WTC11 (cell line): Measurements from ENCODE around the gene TBC1D10B.

Source experiments
- FOXP1 ChIP-seq: sonication (generic); formaldehyde crosslinking; IDR thresholded peaks from 2 replicates; pipeline ENCODE4 v1.8.0; 2022; ENCODE audit warnings: missing genetic modification reagents, mild to moderate bottlenecking, moderate library complexity, borderline replicate concordance
- TP53 ChIP-seq: sonication (generic); formaldehyde crosslinking; IDR thresholded peaks from 2 replicates; pipeline ENCODE4 v1.8.1; 2023; ENCODE audit warnings: mild to moderate bottlenecking, missing genetic modification reagents
- ZNF423 ChIP-seq: fragments of 250-450 bp; sonication (Bioruptor Pico); IDR thresholded peaks from 2 replicates; pipeline ENCODE4 v2.1.2; 2022; ENCODE audit warnings: mild to moderate bottlenecking, moderate library complexity
- TF ChIP-seq, protein P1 (sequence below): sonication (generic); formaldehyde crosslinking; IDR thresholded peaks from 2 replicates; pipeline ENCODE4 v1.8.0; 2022; ENCODE audit warnings: mild to moderate bottlenecking, missing genetic modification reagents
- TF ChIP-seq, protein P2 (sequence below): fragments of 200-600 bp; IDR thresholded peaks from 2 replicates; pipeline ENCODE4 v1.8.0; 2022; ENCODE audit warnings: antibody characterized with exemption
- TF ChIP-seq, protein P3 (sequence below): sonication (generic); formaldehyde crosslinking; IDR thresholded peaks from 2 replicates; pipeline ENCODE4 v1.8.1; 2022; ENCODE audit warnings: low read depth, missing genetic modification reagents, borderline replicate concordance

DNA sequence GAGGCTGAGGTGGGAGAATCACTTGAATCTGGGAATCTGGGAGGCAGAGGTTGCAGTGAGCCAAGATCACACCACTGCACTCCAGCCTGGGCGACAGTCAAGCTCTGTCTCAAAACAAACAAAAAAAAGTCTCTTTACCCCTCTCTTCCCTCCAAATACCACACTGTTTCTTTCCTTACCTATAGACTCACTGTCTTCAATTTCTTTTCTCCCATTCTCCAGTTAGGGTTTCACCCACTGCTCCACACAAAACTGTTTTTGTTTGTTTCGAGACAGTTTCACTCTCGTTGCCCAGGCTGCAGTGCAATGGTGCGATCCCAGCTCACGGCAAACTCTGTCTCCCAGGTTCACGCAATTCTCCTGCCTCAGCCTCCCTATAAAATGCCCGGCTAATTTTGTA lies 9.1 kb downstream of the TBC1D10B start:
- TF ChIP-seq FOXP1 (no peak), TP53 (CRISPR knock-in tag) (no peak), ZNF423 (CRISPR knock-in tag) (no peak)
- TF ChIP-seq, protein P1, sequence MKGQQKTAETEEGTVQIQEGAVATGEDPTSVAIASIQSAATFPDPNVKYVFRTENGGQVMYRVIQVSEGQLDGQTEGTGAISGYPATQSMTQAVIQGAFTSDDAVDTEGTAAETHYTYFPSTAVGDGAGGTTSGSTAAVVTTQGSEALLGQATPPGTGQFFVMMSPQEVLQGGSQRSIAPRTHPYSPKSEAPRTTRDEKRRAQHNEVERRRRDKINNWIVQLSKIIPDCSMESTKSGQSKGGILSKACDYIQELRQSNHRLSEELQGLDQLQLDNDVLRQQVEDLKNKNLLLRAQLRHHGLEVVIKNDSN (CRISPR knock-in tag): no peak
- TF ChIP-seq, protein P2, sequence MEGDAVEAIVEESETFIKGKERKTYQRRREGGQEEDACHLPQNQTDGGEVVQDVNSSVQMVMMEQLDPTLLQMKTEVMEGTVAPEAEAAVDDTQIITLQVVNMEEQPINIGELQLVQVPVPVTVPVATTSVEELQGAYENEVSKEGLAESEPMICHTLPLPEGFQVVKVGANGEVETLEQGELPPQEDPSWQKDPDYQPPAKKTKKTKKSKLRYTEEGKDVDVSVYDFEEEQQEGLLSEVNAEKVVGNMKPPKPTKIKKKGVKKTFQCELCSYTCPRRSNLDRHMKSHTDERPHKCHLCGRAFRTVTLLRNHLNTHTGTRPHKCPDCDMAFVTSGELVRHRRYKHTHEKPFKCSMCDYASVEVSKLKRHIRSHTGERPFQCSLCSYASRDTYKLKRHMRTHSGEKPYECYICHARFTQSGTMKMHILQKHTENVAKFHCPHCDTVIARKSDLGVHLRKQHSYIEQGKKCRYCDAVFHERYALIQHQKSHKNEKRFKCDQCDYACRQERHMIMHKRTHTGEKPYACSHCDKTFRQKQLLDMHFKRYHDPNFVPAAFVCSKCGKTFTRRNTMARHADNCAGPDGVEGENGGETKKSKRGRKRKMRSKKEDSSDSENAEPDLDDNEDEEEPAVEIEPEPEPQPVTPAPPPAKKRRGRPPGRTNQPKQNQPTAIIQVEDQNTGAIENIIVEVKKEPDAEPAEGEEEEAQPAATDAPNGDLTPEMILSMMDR: no peak
- TF ChIP-seq, protein P3, sequence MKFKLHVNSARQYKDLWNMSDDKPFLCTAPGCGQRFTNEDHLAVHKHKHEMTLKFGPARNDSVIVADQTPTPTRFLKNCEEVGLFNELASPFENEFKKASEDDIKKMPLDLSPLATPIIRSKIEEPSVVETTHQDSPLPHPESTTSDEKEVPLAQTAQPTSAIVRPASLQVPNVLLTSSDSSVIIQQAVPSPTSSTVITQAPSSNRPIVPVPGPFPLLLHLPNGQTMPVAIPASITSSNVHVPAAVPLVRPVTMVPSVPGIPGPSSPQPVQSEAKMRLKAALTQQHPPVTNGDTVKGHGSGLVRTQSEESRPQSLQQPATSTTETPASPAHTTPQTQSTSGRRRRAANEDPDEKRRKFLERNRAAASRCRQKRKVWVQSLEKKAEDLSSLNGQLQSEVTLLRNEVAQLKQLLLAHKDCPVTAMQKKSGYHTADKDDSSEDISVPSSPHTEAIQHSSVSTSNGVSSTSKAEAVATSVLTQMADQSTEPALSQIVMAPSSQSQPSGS (CRISPR knock-in tag): no peak
